DMS53 (cell line): ENCODE measurements around the gene OR51B4.
"Not testable (repeated sequence)": the region's sequence is repeated elsewhere in the genome, so short reads cannot be mapped to it uniquely, and the experiment has no call there.

ENCODE experiments used
- DNase-seq: peaks from one replicate; lab custom pipeline; 2025; lab: John Stamatoyannopoulos, UW

Gene OR51B4

DNA sequence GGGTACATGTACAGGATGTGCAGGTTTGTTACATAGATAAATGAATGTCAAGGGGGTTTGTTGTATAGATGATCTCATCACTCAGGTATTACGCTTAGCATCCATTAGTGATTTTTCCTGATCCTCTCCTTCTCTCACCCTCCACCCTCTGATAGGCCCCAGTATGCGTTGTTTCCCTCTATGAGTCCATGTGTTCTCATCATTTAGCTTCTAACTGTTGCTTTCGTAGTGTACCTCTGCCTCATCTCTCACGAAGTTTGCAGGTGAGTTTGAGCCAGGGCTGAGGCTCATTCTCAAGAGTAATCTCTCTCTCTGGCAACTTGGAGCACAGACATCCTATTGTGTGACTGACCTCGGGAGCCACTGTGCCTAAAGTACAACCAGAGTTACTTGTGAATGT lies 27.4 kb downstream of the OR51B4 start:
- DNase-seq, result no peak

DNA sequence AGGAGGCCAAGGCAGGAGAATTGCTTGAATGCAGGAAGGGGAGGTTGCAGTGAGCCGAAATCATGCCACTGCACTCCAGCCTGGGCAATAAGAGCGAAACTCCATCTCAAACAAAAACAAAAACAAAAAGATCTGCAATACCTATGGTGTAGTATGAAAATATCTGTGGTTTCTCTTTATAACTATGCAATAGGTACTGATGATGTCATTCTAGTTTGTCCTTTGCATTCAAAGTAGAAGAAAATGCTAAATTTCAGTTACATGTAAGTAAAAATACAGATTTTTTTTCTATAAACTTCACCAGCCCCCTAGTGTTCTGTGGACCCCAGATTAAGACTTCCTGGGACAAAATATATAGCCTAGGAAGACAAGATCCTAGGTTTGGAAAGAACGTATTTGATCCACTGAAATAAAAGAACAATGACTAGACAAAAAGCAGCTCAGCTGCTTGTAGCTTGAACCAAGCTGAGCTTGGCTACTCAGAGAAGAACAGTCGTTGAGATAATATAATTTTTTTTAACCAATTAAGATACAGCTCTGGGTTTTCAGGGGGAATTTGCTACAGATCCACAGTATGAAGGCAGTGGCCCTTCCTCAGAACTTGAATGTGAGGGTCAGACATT lies 29.2 kb downstream of the OR51B4 start:
- no peak for DNase-seq

GRCh38 chr11:5269715-5270147 lies 32.0 kb downstream of the OR51B4 start, which contains the start of gene HBE1:
TSS of gene HBE1 (minus strand) at chr11:5269945. CDS start at chr11:5269890, 55 bp downstream.
- DNase-seq, result no peak

- no peak for DNase-seq
These were observed 34.6 kb downstream of the OR51B4 start for GRCh38 chr11:5267033-5267563.

GRCh38 chr11:5266609-5267008 lies 35.1 kb downstream of the OR51B4 start:
- DNase-seq, result no peak

GRCh38 chr11:5265832-5266231 lies 35.9 kb downstream of the OR51B4 start:
- DNase-seq, result no peak

GRCh38 chr11:5258543-5259262 lies 43.0 kb downstream of the OR51B4 start:
- no peak for DNase-seq

- DNase-seq, result no peak
These were observed 44.5 kb downstream of the OR51B4 start for GRCh38 chr11:5257296-5257695.

GRCh38 chr11:5254646-5255413 lies 46.9 kb downstream of the OR51B4 start, which contains the start of gene HBG2:
TSS of gene HBG2 (minus strand) at chr11:5254781. CDS start at chr11:5254728, 53 bp downstream.
- not testable (repeated sequence) for DNase-seq

- DNase-seq, result not testable (repeated sequence)
These were observed 47.7 kb downstream of the OR51B4 start for GRCh38 chr11:5254023-5254422.

GRCh38 chr11:5253440-5253839 lies 48.3 kb downstream of the OR51B4 start:
- DNase-seq, result not testable (repeated sequence)

- no peak for DNase-seq
These were observed 48.9 kb downstream of the OR51B4 start for GRCh38 chr11:5252919-5253265.

DNA sequence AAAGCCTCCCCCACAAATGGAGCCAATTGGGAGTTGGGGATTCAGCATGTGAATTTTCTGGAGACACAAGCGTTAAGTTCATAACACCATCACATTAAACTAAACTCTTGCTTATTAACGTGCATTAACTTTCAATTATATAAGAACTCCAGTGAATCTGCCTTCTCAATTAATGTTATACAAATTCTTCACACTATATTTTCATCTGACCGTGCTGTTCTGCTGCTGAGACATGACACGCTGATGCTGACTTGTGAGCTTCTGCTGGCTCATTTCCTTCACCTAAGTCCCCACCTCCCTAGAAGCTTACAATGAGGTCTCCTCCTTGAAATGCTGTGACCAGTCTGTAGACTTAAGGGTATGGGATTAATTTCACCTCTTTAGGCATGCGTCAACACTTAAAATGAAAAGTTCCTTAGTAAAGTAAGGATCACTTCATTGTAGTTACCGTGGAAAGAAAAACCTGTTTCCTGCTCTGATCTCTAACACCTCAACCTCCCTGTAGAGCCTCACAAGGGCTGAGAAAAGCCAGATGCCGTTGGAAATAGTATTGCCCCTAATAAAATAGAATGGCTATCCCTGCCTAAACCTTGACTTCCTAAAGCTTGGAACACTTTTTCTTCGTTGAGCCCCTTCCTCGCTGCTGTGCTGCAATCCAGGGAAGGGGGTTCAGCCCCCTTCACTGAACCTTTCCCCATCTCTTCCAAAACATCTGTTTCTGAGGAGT lies 49.4 kb downstream of the OR51B4 start:
- DNase-seq, result no peak

DNA sequence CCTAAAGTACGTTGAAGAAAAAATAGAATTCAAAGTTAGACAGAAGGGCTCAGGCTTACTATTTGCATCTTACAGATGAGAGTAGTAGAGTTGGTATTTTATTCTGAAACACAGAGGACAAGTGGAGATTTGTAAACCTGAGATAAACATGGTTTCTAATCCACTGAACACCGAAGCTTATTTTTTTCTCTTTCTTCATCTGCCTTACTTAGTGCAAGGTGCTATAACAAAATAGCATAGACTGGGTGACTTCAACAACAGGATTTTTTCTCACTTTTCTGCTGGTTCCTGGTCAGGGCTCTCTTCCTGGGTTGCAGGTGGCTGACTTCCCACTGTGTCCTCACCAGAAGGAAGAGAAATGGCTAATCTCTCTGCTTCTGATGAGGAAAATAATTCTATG lies 50.0 kb downstream of the OR51B4 start:
- DNase-seq, result no peak
